GM23248 (cell line): ENCODE results near the gene DOCK3.

Experiments used
- EZH2 ChIP-seq: fragments of 200-600 bp; sonication (generic); IDR thresholded peaks from 2 replicates; pipeline ENCODE4 v1.6.1; 2018; ENCODE audit warnings: antibody characterized with exemption, mild to moderate bottlenecking; ENCODE audit not compliant: insufficient read depth, poor library complexity, severe bottlenecking
- EZH2phosphoT487 ChIP-seq: fragments of 200-600 bp; sonication (generic); IDR thresholded peaks from 2 replicates; pipeline ENCODE4 v1.6.1; 2018; ENCODE audit warnings: antibody characterized with exemption, moderate library complexity, mild to moderate bottlenecking, low read depth; ENCODE audit not compliant: insufficient read depth

DNA sequence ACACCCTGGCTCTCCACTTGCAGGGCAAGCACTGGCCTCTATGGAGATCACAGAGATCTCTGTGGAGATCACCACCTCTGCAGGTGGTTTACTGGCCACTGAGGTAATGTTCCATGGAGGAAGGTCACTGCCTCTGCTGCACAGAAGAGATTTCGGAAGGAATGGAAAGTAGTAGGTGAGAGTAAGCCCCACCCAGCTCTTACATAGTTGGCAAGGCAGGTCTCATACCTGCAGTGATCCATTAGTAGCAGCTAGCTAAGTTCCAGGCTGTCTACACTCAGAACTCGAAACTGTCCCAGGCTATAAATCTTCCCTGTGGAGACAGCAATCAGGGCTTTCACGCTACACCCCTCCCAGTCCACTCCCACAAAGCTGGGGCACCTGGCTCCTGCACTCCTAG, 516.1 kb downstream of the DOCK3 start:
- TF ChIP-seq EZH2: no peak
- TF ChIP-seq EZH2phosphoT487: no peak
